HCT116 (cell line): ENCODE results near the gene PCSK2. TPM values are rescaled to one million over a fixed set of nuclear protein-coding genes. Genes with fewer than 3 reads are reported as not detected.

Source experiments
- ATAC-seq: fragments of 200-7000 bp; cut with Tn5 transposase; 2 replicates; pipeline ENCODE4 v1.9.1; 2020; ENCODE audit warnings: mild to moderate bottlenecking, moderate library complexity
- BruUV-seq: library from RNA; stranded (reverse); fragments of 400-500 nt; replicated peaks from 2 replicates; lab custom pipeline; 2021; lab: Mats Ljungman, UMichigan
- CTCF ChIA-PET: fragments of 300-600 bp; sonication (Branson Sonifier 250); formaldehyde crosslinking; loops from one replicate; lab custom pipeline; 2021; ENCODE audit warnings: antibody characterized with exemption; lab: Charles Lee
- POLR2A ChIA-PET: fragments of 300-600, 350-600 bp; sonication (Branson Sonifier 250); formaldehyde crosslinking; loops from one replicate; lab custom pipeline; 2021; ENCODE audit warnings: antibody characterized with exemption; lab: Charles Lee
- RAD21 ChIA-PET, 2 experiments: fragments of 300-600 bp; sonication (Branson Sonifier 250); formaldehyde crosslinking; loops; one replicate each; lab custom pipeline; 2023; ENCODE audit warnings: low total read pairs in 2 of 2; ENCODE audit not compliant: uncharacterized antibody in 2 of 2, unreplicated experiment in 2 of 2, low non-redundant PET in 1 of 2; lab: Charles Lee
- DNase-seq: peaks from one replicate; pipeline ENCODE4 v3.0.0-alpha.2; 2010; ENCODE audit warnings: low read depth, low spot score
- H2AFZ ChIP-seq: fragments of 200-600 bp; shearing (Covaris generic), sonication (generic); 2 replicates; pipeline ENCODE4 v1.6.1; 2017; ENCODE audit warnings: low read depth, mixed run types, mixed read lengths, antibody characterized with exemption, low read length; ENCODE audit not compliant: poor library complexity, severe bottlenecking
- H3K27ac ChIP-seq: 2 replicates; pipeline ENCODE4 v1.5.1; 2012; ENCODE audit warnings: low read depth, low read length
- H3K27me3 ChIP-seq: fragments of 200-600 bp; sonication (generic); 2 replicates; pipeline ENCODE4 v1.6.1; 2016; ENCODE audit warnings: mixed run types, low read length, mixed read lengths; ENCODE audit not compliant: insufficient read depth
- H3K36me3 ChIP-seq, 2 experiments: fragments of 200-500 bp in 1 of 2; fragments of 200-600 bp in 1 of 2; sonication (Bioruptor generic) in 1 of 2; sonication (generic) in 1 of 2; 2 replicates each; pipeline versions ENCODE4 v1.5.1 to v1.6.1; 2014 to 2016; ENCODE audit warnings: low read length in 2 of 2, inconsistent platforms in 1 of 2, mixed read lengths in 1 of 2, mixed run types in 1 of 2; ENCODE audit not compliant: insufficient read depth in 2 of 2, control insufficient read depth in 1 of 2
- H3K4me1 ChIP-seq, 2 experiments: fragments of 200-600 bp in 1 of 2; sonication (generic) in 1 of 2; 2 replicates each; pipeline versions ENCODE4 v1.5.1 to v1.6.1; 2012 to 2017; ENCODE audit warnings: low read length in 2 of 2, inconsistent platforms in 1 of 2, mild to moderate bottlenecking in 1 of 2, mixed read lengths in 1 of 2, mixed run types in 1 of 2, moderate library complexity in 1 of 2; ENCODE audit not compliant: insufficient read depth in 2 of 2, control insufficient read depth in 1 of 2
- H3K4me2 ChIP-seq: fragments of 200-600 bp; sonication (generic); 2 replicates; pipeline ENCODE4 v1.6.1; 2017; ENCODE audit warnings: mixed run types, low read length, mixed read lengths
- H3K4me3 ChIP-seq, 2 experiments: fragments of 200-600 bp in 1 of 2; sonication (generic) in 1 of 2; replicated peaks in 1 of 2; 2 replicates each; pipeline ENCODE4 v1.5.1; 2011 to 2016; ENCODE audit warnings: low read length in 2 of 2, control low read depth in 1 of 2, low read depth in 1 of 2, mild to moderate bottlenecking in 1 of 2, mixed read lengths in 1 of 2, mixed run types in 1 of 2
- H3K79me2 ChIP-seq: fragments of 200-600 bp; sonication (generic); 2 replicates; pipeline ENCODE4 v1.6.1; 2017; ENCODE audit warnings: mild to moderate bottlenecking, mixed run types, low read length, moderate library complexity, mixed read lengths; ENCODE audit not compliant: insufficient read depth
- H3K9ac ChIP-seq: fragments of 200-600 bp; sonication (generic); 2 replicates; pipeline ENCODE4 v1.6.1; 2016; ENCODE audit warnings: low read length, mixed read lengths
- H3K9me2 ChIP-seq: fragments of 200-600 bp; sonication (generic), shearing (Covaris generic); 2 replicates; pipeline ENCODE4 v1.6.1; 2017; ENCODE audit warnings: mixed run types, mild to moderate bottlenecking, moderate library complexity; ENCODE audit not compliant: insufficient read depth
- H3K9me3 ChIP-seq, 2 experiments: fragments of 200-500 bp in 1 of 2; fragments of 200-600 bp in 1 of 2; sonication (Bioruptor generic) in 1 of 2; sonication (generic) in 1 of 2; 2 replicates each; pipeline ENCODE4 v1.6.1; 2014 to 2017; ENCODE audit warnings: low read length in 2 of 2, mixed read lengths in 2 of 2, inconsistent platforms in 1 of 2, low read depth in 1 of 2, mild to moderate bottlenecking in 1 of 2, mixed run types in 1 of 2, moderate library complexity in 1 of 2; ENCODE audit not compliant: control insufficient read depth in 1 of 2, insufficient read depth in 1 of 2
- H4K20me1 ChIP-seq: fragments of 200-600 bp; sonication (generic), shearing (Covaris generic); 2 replicates; pipeline ENCODE4 v1.6.1; 2017; ENCODE audit warnings: mixed run types, mild to moderate bottlenecking, moderate library complexity; ENCODE audit not compliant: insufficient read depth
- CEBPB ChIP-seq: IDR thresholded peaks from 2 replicates; pipeline ENCODE4 v1.6.1; 2012; ENCODE audit warnings: low read depth
- EZH2phosphoT487 ChIP-seq: fragments of 200-600 bp; IDR thresholded peaks from 2 replicates; pipeline ENCODE4 v1.6.1; 2018; ENCODE audit warnings: antibody characterized with exemption, borderline replicate concordance
- FOSL1 ChIP-seq: IDR thresholded peaks from 2 replicates; pipeline ENCODE4 v1.6.1; 2012; ENCODE audit warnings: low read depth
- MAX ChIP-seq: IDR thresholded peaks from 2 replicates; pipeline ENCODE4 v1.6.1; 2012
- RAD21 ChIP-seq: IDR thresholded peaks from 2 replicates; pipeline ENCODE4 v1.6.1; 2012; ENCODE audit warnings: low read depth, mild to moderate bottlenecking
- REST ChIP-seq: IDR thresholded peaks from 2 replicates; pipeline ENCODE4 v1.6.1; 2012; ENCODE audit warnings: low read depth
- SRF ChIP-seq: IDR thresholded peaks from 2 replicates; pipeline ENCODE4 v1.6.1; 2012; ENCODE audit warnings: low read depth
- ZBTB33 ChIP-seq: IDR thresholded peaks from 2 replicates; pipeline ENCODE4 v1.6.1; 2011; ENCODE audit warnings: mild to moderate bottlenecking, low read length, moderate library complexity; ENCODE audit not compliant: insufficient replicate concordance; ENCODE audit errors: extremely low read depth
- intact Hi-C: fragments of 100-400 bp; cut with micrococcal nuclease; formaldehyde crosslinking; loops from 2 replicates; pipeline ENCODE4 v1.10.0; 2022
- total RNA-seq: library from RNA; stranded (reverse); gene quantifications from one replicate; pipeline ENCODE4 v1.2.1, GENCODE V29; 2021; ENCODE audit not compliant: unreplicated experiment

PCSK2 gene
- total RNA-seq, 1 experiment from 2014 or later = not detected

- POLR2A ChIA-PET = no interaction called here
- intact Hi-C loops = no loop called here
- no peak overlapping the region for H3K27ac ChIP-seq
- H3K9ac ChIP-seq = no peak overlapping the region
- H3K4me1 ChIP-seq = no peaks in the 10 kb centered on the region
- no peaks in the 10 kb centered on the region for H3K9me2 ChIP-seq
- peaks cover 33% of the 10 kb centered on the region for H3K27me3 ChIP-seq
- no peaks in the 10 kb centered on the region for H4K20me1 ChIP-seq
- DNase-seq (no peak), ATAC-seq (no peak)
- no peaks in the 10 kb centered on the region for H3K9me3 ChIP-seq
- no peak overlapping the region for H3K4me3 ChIP-seq
- H3K36me3 ChIP-seq = no peaks in the 10 kb centered on the region
- no peak overlapping the region for H3K4me2 ChIP-seq
- no peaks in the 10 kb centered on the region for H3K79me2 ChIP-seq
- BruUV-seq = no TSS peak
- CTCF ChIA-PET = no interaction called here
- RAD21 ChIA-PET = no interaction called here
- H2AFZ ChIP-seq = no peak overlapping the region
- no peak for TF ChIP-seq ZBTB33
- no peak for TF ChIP-seq EZH2phosphoT487
- TF ChIP-seq SRF = no peak
- TF ChIP-seq REST = no peak
- no peak for TF ChIP-seq FOSL1
- TF ChIP-seq MAX = no peak
- no peak for TF ChIP-seq RAD21
- no peak for TF ChIP-seq CEBPB
- TF ChIP-seq, all 23 proteins: peak for 0
These were observed 218.7 kb downstream of the PCSK2 start for GRCh38 chr20:17445543-17445942.
